GM18511 (cell line): Measurements from ENCODE around the gene MAP3K4.

Source experiments
- ATAC-seq: cut with Tn5 transposase; IDR thresholded peaks from one replicate; pipeline ENCODE4 v1.9.1; 2021; ENCODE audit warnings: mild to moderate bottlenecking, moderate library complexity; ENCODE audit not compliant: unreplicated experiment

Gene MAP3K4

DNA sequence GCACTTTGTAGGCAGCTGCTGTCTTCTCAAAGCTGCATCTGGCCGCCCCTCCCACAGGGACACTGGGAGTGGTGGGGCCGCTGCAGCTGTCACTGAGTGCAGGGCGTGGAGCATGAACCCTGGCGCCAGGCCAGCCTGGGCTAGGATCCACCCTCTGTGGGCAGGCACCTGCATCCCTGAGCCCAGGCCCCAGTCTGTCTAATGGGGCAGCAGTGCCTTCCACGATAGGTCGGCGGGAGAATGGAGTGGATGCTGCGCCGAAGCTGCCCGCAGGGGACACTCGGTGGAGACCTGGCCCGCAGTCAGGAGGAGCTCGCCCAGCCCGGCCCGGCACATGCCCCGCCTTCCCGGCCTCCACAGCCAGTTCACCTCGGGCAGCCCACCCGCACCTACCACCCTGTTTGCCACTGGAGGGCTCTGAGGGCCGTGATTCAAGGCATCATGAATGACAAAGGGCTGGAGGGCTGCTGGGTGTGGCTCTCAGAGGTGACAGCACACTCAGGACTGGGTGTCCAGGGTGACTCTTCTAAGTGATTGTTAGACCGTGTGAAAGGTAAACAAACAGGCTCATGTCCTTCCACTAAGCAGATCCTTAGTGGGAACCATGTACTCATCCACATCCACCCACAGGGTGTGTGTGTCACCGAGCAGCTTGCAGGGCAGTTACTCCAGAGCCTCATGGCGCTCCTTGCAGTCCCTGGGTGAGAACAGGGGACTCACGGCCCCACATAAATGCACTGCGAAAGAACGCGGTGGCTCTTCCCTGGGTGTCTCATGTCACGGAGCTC is 148.4 kb downstream of the MAP3K4 start:
- ATAC-seq = no peak

DNA sequence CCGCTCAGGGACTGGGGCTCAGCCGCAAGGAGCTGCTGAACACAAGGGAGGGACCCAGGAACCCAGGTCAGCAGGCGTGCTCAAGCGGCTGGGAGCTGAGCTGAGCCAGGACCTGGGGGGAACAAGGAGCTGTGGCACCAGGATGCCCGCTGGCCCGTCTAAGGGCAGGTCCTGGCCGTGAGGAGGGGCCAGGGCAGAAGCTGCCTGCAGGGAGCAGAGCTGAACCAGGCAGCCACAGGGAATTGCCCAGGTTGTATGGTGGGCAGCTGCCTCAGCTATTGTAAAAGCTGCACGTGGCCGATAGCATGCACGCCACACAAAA is 148.9 kb downstream of the MAP3K4 start:
- no peak for ATAC-seq

GRCh38 chr6:161141173-161141572 is 149.6 kb downstream of the MAP3K4 start:
- no peak for ATAC-seq

DNA sequence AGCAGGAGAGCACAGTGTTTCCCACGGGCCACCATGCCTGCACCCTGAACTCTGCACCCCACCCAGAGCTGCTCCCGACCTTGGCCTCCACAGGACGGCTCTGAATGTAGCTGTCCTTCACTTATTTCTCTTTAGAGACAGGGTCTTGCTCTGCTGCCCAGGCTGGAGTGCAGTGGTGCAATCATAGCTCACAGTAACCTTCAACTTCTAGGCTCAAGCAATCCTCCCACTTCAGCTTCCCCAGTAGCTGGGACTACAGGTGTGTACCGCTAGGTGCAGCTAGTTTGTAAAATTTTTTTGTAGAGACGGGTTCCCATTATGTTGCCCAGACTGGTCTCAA is 151.4 kb downstream of the MAP3K4 start:
- ATAC-seq = no peak

GRCh38 chr6:161143663-161144430 is 152.3 kb downstream of the MAP3K4 start:
- ATAC-seq = no peak

GRCh38 chr6:161150136-161150535 is 158.6 kb downstream of the MAP3K4 start:
- no peak for ATAC-seq

- no peak for ATAC-seq
Measured at GRCh38 chr6:161150566-161150965, 159.0 kb downstream of the MAP3K4 start.

DNA sequence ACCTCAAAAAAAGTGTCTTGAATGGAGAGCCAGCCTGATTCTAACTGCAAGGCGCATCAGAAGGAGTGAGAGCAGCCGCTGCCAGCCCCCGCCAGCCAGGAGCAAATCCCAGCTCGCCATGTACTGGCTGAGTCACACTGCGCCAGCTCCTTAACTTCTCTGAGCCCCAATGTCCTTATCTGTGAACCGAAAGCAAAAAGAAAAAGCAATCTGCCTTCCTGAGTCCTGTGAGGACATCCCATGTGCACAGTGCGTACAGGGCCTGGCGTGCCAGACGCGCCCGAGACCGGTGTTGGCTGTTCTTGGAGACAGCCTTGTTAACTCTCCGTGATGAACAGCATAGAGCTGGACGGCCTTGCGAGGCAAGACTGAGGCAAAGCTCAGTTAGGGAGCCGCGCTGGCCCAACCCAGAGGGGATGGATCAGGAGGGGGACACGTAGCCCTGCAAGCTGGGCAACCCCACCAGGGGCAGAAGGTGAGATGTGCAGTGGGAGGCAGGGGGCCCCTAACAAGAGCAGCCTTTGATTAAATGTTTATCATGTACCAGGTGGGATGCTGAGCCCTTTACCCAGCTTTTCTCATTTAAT is 159.6 kb downstream of the MAP3K4 start:
- no peak for ATAC-seq

GRCh38 chr6:161151660-161152526 is 160.3 kb downstream of the MAP3K4 start:
- ATAC-seq = no peak

DNA sequence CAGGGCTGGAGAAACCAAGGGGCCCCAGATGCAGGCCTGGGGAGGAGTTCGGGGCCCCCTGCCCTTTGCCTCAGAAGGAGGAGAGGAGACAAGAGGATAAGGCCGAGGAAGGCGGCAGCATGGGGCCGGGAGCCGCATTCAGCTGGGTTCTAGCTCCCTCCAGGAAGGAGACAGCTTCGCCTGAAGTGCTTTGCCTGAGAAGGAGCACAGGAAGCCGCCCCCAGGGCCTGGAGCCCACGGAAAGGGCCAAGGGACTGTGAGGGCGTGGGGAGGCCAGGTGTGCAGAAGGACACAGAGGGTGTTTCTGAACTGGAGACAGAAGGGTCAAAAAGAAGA is 160.9 kb downstream of the MAP3K4 start:
- ATAC-seq = no peak

- peak; percentile 50 for ATAC-seq
Measured at GRCh38 chr6:161152907-161153662, 161.5 kb downstream of the MAP3K4 start.

- no peak for ATAC-seq
Measured at GRCh38 chr6:161153725-161154124, 162.2 kb downstream of the MAP3K4 start.

- ATAC-seq = no peak
Measured at GRCh38 chr6:161154796-161155335, 163.3 kb downstream of the MAP3K4 start.

DNA sequence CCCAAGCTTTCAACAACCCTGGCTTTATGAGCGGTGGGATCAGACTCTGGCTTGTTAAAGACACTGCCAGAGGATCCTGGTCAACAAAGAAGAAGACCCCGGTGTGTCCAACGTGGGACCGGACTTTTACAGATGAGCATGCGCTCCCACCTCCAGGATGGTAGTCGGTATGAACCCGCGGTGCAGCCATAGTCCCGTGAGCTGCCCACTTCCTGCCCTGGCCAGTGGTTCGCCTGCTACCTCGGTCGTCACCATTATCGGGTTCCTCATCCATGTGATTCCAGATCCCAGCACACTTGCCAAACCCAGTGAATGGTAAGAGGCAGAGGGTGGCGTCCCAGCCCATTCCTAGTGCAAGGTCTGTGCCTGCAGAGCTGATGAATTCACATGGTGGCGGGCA is 169.6 kb downstream of the MAP3K4 start:
- no peak for ATAC-seq

- ATAC-seq = no peak
Measured at GRCh38 chr6:161161889-161162624, 170.5 kb downstream of the MAP3K4 start.

DNA sequence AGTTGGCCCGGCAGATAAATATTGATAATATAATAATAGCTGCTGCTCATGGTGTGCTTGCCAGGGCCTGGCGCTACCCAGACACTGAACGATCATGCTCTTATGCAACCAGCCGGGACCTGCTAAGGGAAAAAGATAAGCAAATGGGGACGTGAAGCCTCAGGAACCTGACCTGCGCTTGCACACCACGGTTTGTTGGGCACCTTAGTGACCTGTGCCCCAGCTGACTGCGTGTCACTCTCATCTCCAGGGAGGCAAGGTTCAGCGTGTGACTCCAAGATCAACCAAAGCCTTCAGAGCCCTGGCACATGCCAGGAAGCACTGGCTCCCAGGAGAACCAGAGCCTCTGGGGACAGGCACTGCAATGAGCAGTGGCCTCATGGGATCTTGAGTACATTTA is 171.2 kb downstream of the MAP3K4 start:
- ATAC-seq = no peak

- no peak for ATAC-seq
Measured at GRCh38 chr6:161163466-161164181, 172.1 kb downstream of the MAP3K4 start.

DNA sequence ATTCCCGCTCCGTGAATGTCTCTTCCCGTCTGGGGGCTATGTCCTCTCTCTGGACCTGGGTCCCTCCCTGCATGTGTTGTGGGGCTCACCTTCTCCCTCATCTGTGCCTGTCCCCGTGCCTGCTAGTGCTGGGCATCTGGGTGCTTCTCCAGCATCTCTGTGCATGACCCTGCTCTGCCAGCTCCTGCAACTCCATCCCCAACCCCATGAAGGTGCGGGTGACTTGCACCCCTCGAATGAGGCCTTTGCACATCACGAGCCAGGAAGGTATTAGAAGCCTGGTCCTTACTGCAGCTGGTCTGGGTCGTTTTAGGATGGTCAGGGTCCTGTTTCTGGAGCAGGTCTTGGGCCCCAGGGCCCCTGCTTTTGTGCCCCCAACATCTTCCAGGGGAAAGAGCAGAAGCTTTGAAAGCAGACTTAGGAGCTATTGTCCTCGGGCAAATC is 172.6 kb downstream of the MAP3K4 start:
- no peak for ATAC-seq

GRCh38 chr6:161166176-161166575 is 174.6 kb downstream of the MAP3K4 start:
- no peak for ATAC-seq
